Spleen (tissue), 11 donors: ENCODE results near the gene CA10. TPM values are rescaled to one million over a fixed set of nuclear protein-coding genes. Genes with fewer than 3 reads are reported as not detected.

ENCODE experiments used
- DNase-seq: peaks from one replicate; pipeline ENCODE4 v3.0.0-alpha.2; 2020
- H3K27ac ChIP-seq, 8 donors: fragments of 200-600 bp; sonication (generic) in 7 of 8; 1 replicate in 4 of 8; 2 replicates in 4 of 8; pipeline versions ENCODE4 v1.5.0 to v1.8.0; 2016 to 2021; ENCODE audit warnings: inconsistent platforms in 4 of 8, mild to moderate bottlenecking in 4 of 8, moderate library complexity in 1 of 8
- H3K27me3 ChIP-seq, 7 donors: fragments of 200-600 bp; sonication (generic) in 6 of 7; replicated peaks in 1 of 7; 1 replicate in 4 of 7; 2 replicates in 3 of 7; pipeline versions ENCODE4 v1.5.0 to v1.8.0; 2016 to 2021; ENCODE audit warnings: inconsistent platforms in 3 of 7, mild to moderate bottlenecking in 1 of 7
- H3K36me3 ChIP-seq, 6 donors: fragments of 200-600 bp; sonication (generic) in 5 of 6; 1 replicate in 4 of 6; 2 replicates in 2 of 6; pipeline versions ENCODE4 v1.5.0 to v1.8.0; 2016 to 2021; ENCODE audit warnings: inconsistent platforms in 2 of 6
- H3K4me1 ChIP-seq, 6 donors: fragments of 200-600 bp; sonication (generic) in 5 of 6; 1 replicate in 3 of 6; 2 replicates in 3 of 6; pipeline versions ENCODE4 v1.5.0 to v1.8.0; 2016 to 2021; ENCODE audit warnings: inconsistent platforms in 3 of 6
- H3K4me3 ChIP-seq, 8 donors: fragments of 200-600 bp; sonication (generic) in 7 of 8; 1 replicate in 4 of 8; 2 replicates in 4 of 8; pipeline versions ENCODE4 v1.5.0 to v1.8.0; 2016 to 2021; ENCODE audit warnings: inconsistent platforms in 4 of 8, mild to moderate bottlenecking in 4 of 8, moderate library complexity in 2 of 8
- H3K9me3 ChIP-seq, 8 donors: fragments of 200-600 bp; sonication (generic) in 7 of 8; 1 replicate in 4 of 8; 2 replicates in 4 of 8; pipeline versions ENCODE4 v1.5.0 to v1.8.0; 2016 to 2021; ENCODE audit warnings: inconsistent platforms in 4 of 8
- CTCF ChIP-seq, 11 experiments: fragments of 200-600 bp in 7 of 11; fragments of 450-650 bp in 4 of 11; sonication (generic) in 4 of 11; IDR thresholded peaks in 8 of 11; conservative IDR thresholded peaks in 3 of 11; 1 replicate in 7 of 11; 2 replicates in 4 of 11; pipeline versions ENCODE4 v1.4.0 to v1.8.0; 2016 to 2021; ENCODE audit warnings: antibody characterized with exemption in 11 of 11, inconsistent platforms in 4 of 11, mild to moderate bottlenecking in 1 of 11
- POLR2A ChIP-seq, 3 donors: fragments of 450-650 bp; IDR thresholded peaks; one replicate each; pipeline ENCODE4 v1.5.1; 2017; ENCODE audit warnings: antibody characterized with exemption in 3 of 3, mild to moderate bottlenecking in 1 of 3
- POLR2AphosphoS5 ChIP-seq, 3 donors: sonication (generic); formaldehyde crosslinking; IDR thresholded peaks; one replicate each; pipeline ENCODE4 v1.5.1; 2017; ENCODE audit warnings: antibody characterized with exemption in 3 of 3
- WGBS, 5 donors: extraction: QIAGEN DNeasy Blood & Tissue Kit in 3 of 5; methylation state at CpG; one replicate each; pipeline versions ENCODE4 v1.1.5 to v1.1.7; 2013 to 2018; 5-methylcytosine and 5-hydroxymethylcytosine counted together
- intact Hi-C: fragments of 100-400 bp; cut with DNase I; formaldehyde crosslinking; loops from one replicate; pipeline ENCODE4 v1.15.0; 2023; ENCODE audit warnings: low total_unique reads
- polyA plus RNA-seq, 3 donors: library from polyadenylated mRNA; stranded (reverse); fragments of 200-250 nt; gene quantifications; one replicate each; pipeline ENCODE4 v1.2.1, GENCODE V29; 2013
- total RNA-seq, 7 donors: library from RNA; depleted of rRNA in 3 of 7; stranded (reverse); fragments of >200 nt in 3 of 7; fragmentation: NEBNext Ultra II Directional in 4 of 7; extraction: Animal tissue kit (Norgen Biotek cat#: 25700) in 4 of 7; gene quantifications; one replicate each; pipeline versions ENCODE4 v1.1.0 to v1.2.1, GENCODE V29; 2016 to 2021
- donor health status: healthy with polysubstance abuse.
- donor health status: DM: no; HTN: no; CAD: no; lungs with moderate emphysema.
- donor health status: DM: no; HTN: no; CAD: no.
- donor health status: Bipolar disorder and iron deficiency.
- donor health status: healthy.
- donor health status: DM: no; HTN: no; CAD: no.
- donor health status: DM: yes; HTN: yes; CAD: no.

Gene CA10
- total and polyA plus RNA-seq, 10 donors: 0.19 to 0.22 TPM; not detected in 8

- DNase-seq: no peak
- no peak overlapping the region for H3K27ac ChIP-seq
- intact Hi-C loops: no loop called here
- no peaks in the 10 kb centered on the region for H3K4me1 ChIP-seq
- H3K27me3 ChIP-seq: no peaks in the 10 kb centered on the region
- no peaks in the 10 kb centered on the region for H3K36me3 ChIP-seq
- TF ChIP-seq POLR2A (IDR thresholded peaks at IDR 0.05): no peak
- TF ChIP-seq CTCF (IDR thresholded peaks at IDR 0.05 in 8 of 11, conservative IDR thresholded peaks at IDR 0.05 in 3 of 11): no peak
- TF ChIP-seq POLR2AphosphoS5 (IDR thresholded peaks at IDR 0.05): no peak
- WGBS, 5 donors: 8 to 24% (median 19%) methylated on average over 1 of the region's 1 CpG
- H3K9me3 ChIP-seq: no peaks in the 10 kb centered on the region
- H3K4me3 ChIP-seq: no peak overlapping the region
These were observed 15.0 kb downstream of the CA10 start for GRCh38 chr17:52143542-52143941.

DNA sequence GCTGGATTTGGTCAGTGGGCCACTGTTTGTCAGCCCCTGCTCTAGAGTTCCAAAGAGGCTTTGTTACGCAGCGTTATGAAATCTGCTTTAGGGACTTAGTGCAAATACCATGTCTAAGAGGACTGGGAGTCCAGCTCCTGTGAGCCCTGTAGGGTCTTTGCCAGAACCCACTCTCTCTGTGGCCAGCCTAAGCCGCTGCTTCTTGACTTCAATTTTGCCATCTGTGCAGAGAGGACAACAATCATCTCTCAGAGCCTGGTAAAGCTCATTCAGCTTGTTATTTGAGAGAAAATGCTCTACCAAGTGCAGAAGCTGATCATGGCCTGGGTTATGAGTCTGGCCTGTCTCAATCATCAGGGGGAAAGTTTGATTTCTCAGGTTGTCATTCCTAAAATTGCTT, 17.9 kb downstream of the CA10 start:
- Histone ChIP-seq H3K4me1 (no peaks in the 10 kb centered on the region), H3K4me3 (no peak overlapping the region), H3K27ac (no peak overlapping the region), H3K36me3 (no peaks in the 10 kb centered on the region), H3K9me3 (no peaks in the 10 kb centered on the region), H3K27me3 (no peaks in the 10 kb centered on the region)
- no peak for DNase-seq
- 79 to 85% (median 82%) methylated on average over 3 of the region's 3 CpGs for WGBS, 5 donors
- TF ChIP-seq CTCF (IDR thresholded peaks at IDR 0.05 in 8 of 11, conservative IDR thresholded peaks at IDR 0.05 in 3 of 11): no peak
- TF ChIP-seq POLR2A (IDR thresholded peaks at IDR 0.05): no peak
- TF ChIP-seq POLR2AphosphoS5 (IDR thresholded peaks at IDR 0.05): no peak
- intact Hi-C loops: no loop called here

GRCh38 chr17:52138752-52139151, 19.8 kb downstream of the CA10 start:
- H3K36me3 ChIP-seq: no peaks in the 10 kb centered on the region
- no peak overlapping the region for H3K4me3 ChIP-seq
- intact Hi-C loops: no loop called here
- DNase-seq: no peak
- TF ChIP-seq POLR2A (IDR thresholded peaks at IDR 0.05): no peak
- TF ChIP-seq POLR2AphosphoS5 (IDR thresholded peaks at IDR 0.05): no peak
- TF ChIP-seq CTCF (IDR thresholded peaks at IDR 0.05 in 8 of 11, conservative IDR thresholded peaks at IDR 0.05 in 3 of 11): no peak
- H3K4me1 ChIP-seq: no peaks in the 10 kb centered on the region
- no peaks in the 10 kb centered on the region for H3K27me3 ChIP-seq
- WGBS, 5 donors: 83 to 95% (median 93%) methylated on average over 4 of the region's 4 CpGs
- H3K9me3 ChIP-seq: no peaks in the 10 kb centered on the region
- H3K27ac ChIP-seq: no peak overlapping the region

DNA sequence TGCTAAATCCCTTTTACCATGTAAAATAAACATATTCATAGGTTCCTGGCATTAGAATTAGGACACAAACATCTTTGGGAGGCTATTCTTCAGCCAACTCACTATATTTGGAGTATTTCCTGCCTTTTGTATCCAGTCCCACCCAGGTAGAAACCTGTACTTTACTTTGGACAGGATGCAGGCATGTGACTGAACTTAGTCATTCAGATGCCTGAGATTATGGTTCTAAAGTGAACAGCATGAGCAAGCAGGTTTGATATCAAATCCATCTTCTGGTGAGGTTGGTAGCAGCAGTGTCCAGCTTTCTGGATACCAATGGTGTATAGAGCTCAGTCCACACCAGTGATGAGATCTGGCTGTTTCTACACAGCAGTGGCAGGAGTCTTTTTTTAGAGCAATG, 20.2 kb downstream of the CA10 start:
- TF ChIP-seq POLR2A (IDR thresholded peaks at IDR 0.05) (no peak), POLR2AphosphoS5 (IDR thresholded peaks at IDR 0.05) (no peak), CTCF (IDR thresholded peaks at IDR 0.05 in 8 of 11, conservative IDR thresholded peaks at IDR 0.05 in 3 of 11) (no peak)
- Histone ChIP-seq H3K4me1 (no peaks in the 10 kb centered on the region), H3K36me3 (no peaks in the 10 kb centered on the region), H3K4me3 (no peak overlapping the region), H3K27me3 (no peaks in the 10 kb centered on the region), H3K9me3 (no peaks in the 10 kb centered on the region), H3K27ac (no peak overlapping the region)
- intact Hi-C loops: no loop called here
- DNase-seq: no peak
